BE2C (cell line): Measurements from ENCODE around the gene CCDC12. TPM values are rescaled to one million over a fixed set of nuclear protein-coding genes. Genes with fewer than 3 reads are reported as not detected.

Source experiments
- DNase-seq: peaks from one replicate; pipeline ENCODE4 v3.0.0-alpha.2; 2020
- H3K27me3 ChIP-seq: fragments of 250-450 bp; sonication (Bioruptor Pico); 2 replicates; pipeline ENCODE4 v1.5.1; 2020; ENCODE audit warnings: mild to moderate bottlenecking
- H3K36me3 ChIP-seq: fragments of 250-450 bp; sonication (Bioruptor Pico); 2 replicates; pipeline ENCODE4 v1.5.1; 2020; ENCODE audit warnings: mild to moderate bottlenecking
- H3K4me1 ChIP-seq: fragments of 250-450 bp; sonication (Bioruptor Pico); 2 replicates; pipeline ENCODE4 v1.5.1; 2020
- H3K4me3 ChIP-seq: 2 replicates; pipeline ENCODE4 v1.5.1; 2011; ENCODE audit warnings: low read depth, low read length
- H3K9me3 ChIP-seq: fragments of 250-450 bp; sonication (Bioruptor Pico); 2 replicates; pipeline ENCODE4 v1.5.1; 2020
- CTCF ChIP-seq: IDR thresholded peaks from 2 replicates; pipeline ENCODE4 v1.5.1; 2012; ENCODE audit warnings: mild to moderate bottlenecking, low read depth, low read length
- polyA plus RNA-seq: library from polyadenylated mRNA; unstranded; fragments of >200 nt; gene quantifications from one replicate; pipeline ENCODE4 v1.2.1, GENCODE V29; 2012; ENCODE audit warnings: low read depth, missing spikeins; ENCODE audit not compliant: insufficient read length, insufficient read depth

CCDC12 gene
- polyA plus RNA-seq, result 80.9 TPM

- no peaks in the 10 kb centered on the region for H3K4me1 ChIP-seq
Observed at GRCh38 chr3:46976326-46977190, at the start of gene CCDC12. CCDC12 (minus strand) TSS chr3:46976745; CDS start chr3:46976732, 13 bp downstream.

GRCh38 chr3:47024932-47025331 lies 48.4 kb upstream of the CCDC12 start:
- no peaks in the 10 kb centered on the region for H3K4me1 ChIP-seq
- no peaks in the 10 kb centered on the region for H3K27me3 ChIP-seq
- DNase-seq, result no peak
- no peak overlapping the region for H3K4me3 ChIP-seq
- no peaks in the 10 kb centered on the region; the same call in 1 of the 2 replicates for H3K36me3 ChIP-seq
- no peaks in the 10 kb centered on the region for H3K9me3 ChIP-seq
- TF ChIP-seq CTCF, result no peak

More at GRCh38 chr3:46976326-46977190, at the start of gene CCDC12:
- H3K4me3 ChIP-seq, result peak within 1 kb of the TSS; percentile 86
- H3K27me3 ChIP-seq, result no peaks in the 10 kb centered on the region
- no peaks in the 10 kb centered on the region for H3K9me3 ChIP-seq
- DNase-seq, result peak; percentile 86
- H3K36me3 ChIP-seq, result no peaks in the 10 kb centered on the region
- TF ChIP-seq CTCF, result no peak

GRCh38 chr3:47022641-47023071 lies 46.1 kb upstream of the CCDC12 start:
- no peaks in the 10 kb centered on the region for H3K9me3 ChIP-seq
- no peak for TF ChIP-seq CTCF
- peaks cover 4% of the 10 kb centered on the region; the same call in 1 of the 2 replicates for H3K36me3 ChIP-seq
- no peaks in the 10 kb centered on the region for H3K27me3 ChIP-seq
- no peak for DNase-seq
- no peaks in the 10 kb centered on the region for H3K4me1 ChIP-seq
- H3K4me3 ChIP-seq, result no peak overlapping the region

GRCh38 chr3:47020311-47020710 lies 43.8 kb upstream of the CCDC12 start:
- no peaks in the 10 kb centered on the region for H3K4me1 ChIP-seq
- no peaks in the 10 kb centered on the region for H3K27me3 ChIP-seq
- TF ChIP-seq CTCF, result no peak
- H3K36me3 ChIP-seq, result peaks cover 4% of the 10 kb centered on the region; the same call in 1 of the 2 replicates
- H3K9me3 ChIP-seq, result no peaks in the 10 kb centered on the region
- no peak for DNase-seq
- no peak overlapping the region for H3K4me3 ChIP-seq

GRCh38 chr3:47019201-47019600 lies 42.7 kb upstream of the CCDC12 start:
- Histone ChIP-seq H3K4me1 (no peaks in the 10 kb centered on the region), H3K9me3 (no peaks in the 10 kb centered on the region), H3K27me3 (no peaks in the 10 kb centered on the region), H3K4me3 (no peak overlapping the region), H3K36me3 (peaks cover 4% of the 10 kb centered on the region; the same call in 1 of the 2 replicates)
- DNase-seq, result no peak
- TF ChIP-seq CTCF, result no peak

GRCh38 chr3:47018269-47018611 lies 41.7 kb upstream of the CCDC12 start:
- peaks cover 4% of the 10 kb centered on the region; the same call in 1 of the 2 replicates for H3K36me3 ChIP-seq
- H3K4me1 ChIP-seq, result no peaks in the 10 kb centered on the region
- no peak for DNase-seq
- no peaks in the 10 kb centered on the region for H3K27me3 ChIP-seq
- TF ChIP-seq CTCF, result no peak
- no peaks in the 10 kb centered on the region for H3K9me3 ChIP-seq
- no peak overlapping the region for H3K4me3 ChIP-seq
